ENCODE results near the gene KLHL6.

Gene KLHL6

DNA sequence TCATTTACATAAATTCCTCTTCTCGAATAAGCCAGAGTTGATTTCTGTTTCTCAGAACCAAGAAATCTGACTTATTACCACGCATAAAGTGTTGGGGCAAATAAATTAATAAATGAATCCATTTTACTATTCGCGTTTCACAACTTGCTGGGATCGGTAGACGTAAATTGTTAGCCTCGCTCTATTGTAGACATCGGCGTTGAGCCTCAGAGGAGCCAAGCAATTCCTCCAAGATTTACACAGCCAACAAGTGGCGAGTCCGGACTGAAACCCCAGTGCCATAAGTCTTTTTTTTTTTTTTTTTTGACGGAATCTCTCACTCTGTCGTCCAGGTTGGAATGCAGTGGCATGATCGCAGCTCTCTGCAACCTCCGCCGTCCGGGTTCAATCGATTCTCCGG lies 8.9 kb downstream of the KLHL6 start:
- H4K20me1 ChIP-seq (ENCODE audit: low read depth, low read length) = no peaks in the 10 kb centered on the region; the same call in 1 of the 2 replicates
- H3K79me2 ChIP-seq (ENCODE audit: insufficient read depth, low read length) = peaks cover 100% of the 10 kb centered on the region
- H3K27me3 ChIP-seq (ENCODE audit: low read length) = no peaks in the 10 kb centered on the region
- H3K9ac ChIP-seq (ENCODE audit: low read length) = no peak overlapping the region
- H2AFZ ChIP-seq (ENCODE audit: low read depth, low read length, severe bottlenecking) = no peak overlapping the region
- no peaks in the 10 kb centered on the region for H3K9me3 ChIP-seq (ENCODE audit: insufficient read depth, low read length)
- no peak overlapping the region for H3K4me3 ChIP-seq (ENCODE audit: insufficient read depth, low read length, poor library complexity, severe bottlenecking)
- H3K4me2 ChIP-seq (ENCODE audit: low read depth, low read length, poor library complexity, severe bottlenecking) = no peak overlapping the region
- H3F3A ChIP-seq (ENCODE audit: insufficient read depth) = peaks cover 36% of the 10 kb centered on the region
- no peaks in the 10 kb centered on the region for H3K9me2 ChIP-seq (replicated peaks; ENCODE audit: insufficient read depth, low read length)
- 0 out of 2 replicates have a peak overlapping the region, but pooled peaks have one; percentile 9 for H3K27ac ChIP-seq (ENCODE audit: low read depth, low read length)
- TF ChIP-seq EZH2phosphoT487 (conservative IDR thresholded peaks at IDR 0.05; ENCODE audit: low read length) = no peak
- TF ChIP-seq, protein P1, sequence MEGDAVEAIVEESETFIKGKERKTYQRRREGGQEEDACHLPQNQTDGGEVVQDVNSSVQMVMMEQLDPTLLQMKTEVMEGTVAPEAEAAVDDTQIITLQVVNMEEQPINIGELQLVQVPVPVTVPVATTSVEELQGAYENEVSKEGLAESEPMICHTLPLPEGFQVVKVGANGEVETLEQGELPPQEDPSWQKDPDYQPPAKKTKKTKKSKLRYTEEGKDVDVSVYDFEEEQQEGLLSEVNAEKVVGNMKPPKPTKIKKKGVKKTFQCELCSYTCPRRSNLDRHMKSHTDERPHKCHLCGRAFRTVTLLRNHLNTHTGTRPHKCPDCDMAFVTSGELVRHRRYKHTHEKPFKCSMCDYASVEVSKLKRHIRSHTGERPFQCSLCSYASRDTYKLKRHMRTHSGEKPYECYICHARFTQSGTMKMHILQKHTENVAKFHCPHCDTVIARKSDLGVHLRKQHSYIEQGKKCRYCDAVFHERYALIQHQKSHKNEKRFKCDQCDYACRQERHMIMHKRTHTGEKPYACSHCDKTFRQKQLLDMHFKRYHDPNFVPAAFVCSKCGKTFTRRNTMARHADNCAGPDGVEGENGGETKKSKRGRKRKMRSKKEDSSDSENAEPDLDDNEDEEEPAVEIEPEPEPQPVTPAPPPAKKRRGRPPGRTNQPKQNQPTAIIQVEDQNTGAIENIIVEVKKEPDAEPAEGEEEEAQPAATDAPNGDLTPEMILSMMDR (IDR thresholded peaks at IDR 0.05; ENCODE audit: insufficient read depth, low read length, poor library complexity, severe bottlenecking) = no peak
- peaks cover 13% of the 10 kb centered on the region for H3K36me3 ChIP-seq (ENCODE audit: low read length)

DNA sequence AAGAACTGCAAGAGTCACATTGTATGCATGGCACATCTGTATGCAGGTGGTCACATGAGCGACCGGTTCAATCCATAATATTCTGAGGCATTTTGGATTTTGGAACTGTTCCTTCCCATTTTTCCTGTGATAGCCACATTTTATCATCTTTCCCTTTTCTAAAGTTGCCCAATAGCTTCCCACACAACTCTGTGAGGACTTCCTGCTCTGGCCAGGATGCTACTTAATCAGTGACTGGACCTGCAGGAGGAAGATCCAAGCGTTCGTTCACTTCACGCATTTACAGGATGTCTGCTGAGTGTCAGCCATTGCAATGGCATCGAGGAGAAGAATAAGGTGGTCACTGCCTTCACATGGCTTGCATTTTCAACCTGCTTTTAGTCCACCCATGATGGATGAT lies 9.8 kb downstream of the KLHL6 start:
- H3F3A ChIP-seq (ENCODE audit: insufficient read depth) = peaks cover 38% of the 10 kb centered on the region
- TF ChIP-seq, protein P1 (IDR thresholded peaks at IDR 0.05; ENCODE audit: insufficient read depth, low read length, poor library complexity, severe bottlenecking) = no peak
- no peak for TF ChIP-seq EZH2phosphoT487 (conservative IDR thresholded peaks at IDR 0.05; ENCODE audit: low read length)
- H3K36me3 ChIP-seq (ENCODE audit: low read length) = peaks cover 13% of the 10 kb centered on the region
- no peaks in the 10 kb centered on the region for H3K9me3 ChIP-seq (ENCODE audit: insufficient read depth, low read length)
- H3K4me3 ChIP-seq (ENCODE audit: insufficient read depth, low read length, poor library complexity, severe bottlenecking) = no peak overlapping the region
- H3K4me2 ChIP-seq (ENCODE audit: low read depth, low read length, poor library complexity, severe bottlenecking) = no peak overlapping the region
- H2AFZ ChIP-seq (ENCODE audit: low read depth, low read length, severe bottlenecking) = no peak overlapping the region
- H3K27ac ChIP-seq (ENCODE audit: low read depth, low read length) = 0 out of 2 replicates have a peak overlapping the region, but pooled peaks have one; percentile 9
- no peaks in the 10 kb centered on the region for H3K9me2 ChIP-seq (replicated peaks; ENCODE audit: insufficient read depth, low read length)
- H4K20me1 ChIP-seq (ENCODE audit: low read depth, low read length) = no peaks in the 10 kb centered on the region; the same call in 1 of the 2 replicates
- H3K79me2 ChIP-seq (ENCODE audit: insufficient read depth, low read length) = peaks cover 100% of the 10 kb centered on the region
- H3K27me3 ChIP-seq (ENCODE audit: low read length) = no peaks in the 10 kb centered on the region
- H3K9ac ChIP-seq (ENCODE audit: low read length) = no peak overlapping the region

DNA sequence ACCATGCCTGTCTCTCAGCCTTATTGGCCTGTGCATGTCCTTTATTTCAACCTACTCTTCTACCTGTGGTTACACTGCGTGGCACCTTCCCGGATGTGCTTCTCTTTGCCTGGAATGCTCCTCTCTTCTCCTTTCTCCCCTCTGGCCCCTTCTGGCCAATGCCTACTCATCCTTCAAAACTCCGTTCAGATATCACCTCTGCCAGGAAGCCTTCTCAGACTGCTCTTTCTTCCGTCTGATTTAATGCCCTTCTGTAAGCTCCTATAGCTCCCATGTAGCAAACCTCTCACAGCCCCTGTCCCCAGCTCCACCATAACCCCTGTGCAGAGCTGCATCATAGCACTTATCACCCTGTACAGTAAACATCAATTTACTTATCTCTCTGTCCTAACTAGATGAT lies 13.2 kb downstream of the KLHL6 start:
- Histone ChIP-seq H3K79me2 (ENCODE audit: insufficient read depth, low read length) (peaks cover 100% of the 10 kb centered on the region), H3F3A (ENCODE audit: insufficient read depth) (peaks cover 64% of the 10 kb centered on the region), H3K4me2 (ENCODE audit: low read depth, low read length, poor library complexity, severe bottlenecking) (peak overlapping the region; percentile 47), H3K9ac (ENCODE audit: low read length) (peak overlapping the region; percentile 44), H3K9me3 (ENCODE audit: insufficient read depth, low read length) (no peaks in the 10 kb centered on the region), H3K36me3 (ENCODE audit: low read length) (peaks cover 2% of the 10 kb centered on the region; the same call in 1 of the 2 replicates), H4K20me1 (ENCODE audit: low read depth, low read length) (no peaks in the 10 kb centered on the region; the same call in 1 of the 2 replicates), H2AFZ (ENCODE audit: low read depth, low read length, severe bottlenecking) (no peak overlapping the region), H3K27me3 (ENCODE audit: low read length) (no peaks in the 10 kb centered on the region), H3K9me2 (replicated peaks; ENCODE audit: insufficient read depth, low read length) (no peaks in the 10 kb centered on the region), H3K4me3 (ENCODE audit: insufficient read depth, low read length, poor library complexity, severe bottlenecking) (peak overlapping the region; percentile 11), H3K27ac (ENCODE audit: low read depth, low read length) (peak overlapping the region; percentile 84)
- TF ChIP-seq, protein P1 (IDR thresholded peaks at IDR 0.05; ENCODE audit: insufficient read depth, low read length, poor library complexity, severe bottlenecking) = no peak
- TF ChIP-seq EZH2phosphoT487 (conservative IDR thresholded peaks at IDR 0.05; ENCODE audit: low read length) = no peak

Data from SU-DHL-6 (cell line).